Measurements from ENCODE around the gene PPARA.

Gene PPARA

DNA sequence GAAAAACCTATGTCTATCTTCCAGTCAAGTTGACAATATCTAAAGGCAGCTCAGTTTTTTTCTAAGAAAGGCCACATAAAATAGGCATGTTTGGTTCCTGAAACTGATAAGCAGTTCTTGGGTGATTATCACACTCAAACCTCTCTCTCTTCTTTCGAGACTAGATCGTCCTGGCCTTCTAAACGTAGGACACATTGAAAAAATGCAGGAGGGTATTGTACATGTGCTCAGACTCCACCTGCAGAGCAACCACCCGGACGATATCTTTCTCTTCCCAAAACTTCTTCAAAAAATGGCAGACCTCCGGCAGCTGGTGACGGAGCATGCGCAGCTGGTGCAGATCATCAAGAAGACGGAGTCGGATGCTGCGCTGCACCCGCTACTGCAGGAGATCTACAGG lies 84.6 kb downstream of the PPARA start:
- TF ChIP-seq, protein P1, sequence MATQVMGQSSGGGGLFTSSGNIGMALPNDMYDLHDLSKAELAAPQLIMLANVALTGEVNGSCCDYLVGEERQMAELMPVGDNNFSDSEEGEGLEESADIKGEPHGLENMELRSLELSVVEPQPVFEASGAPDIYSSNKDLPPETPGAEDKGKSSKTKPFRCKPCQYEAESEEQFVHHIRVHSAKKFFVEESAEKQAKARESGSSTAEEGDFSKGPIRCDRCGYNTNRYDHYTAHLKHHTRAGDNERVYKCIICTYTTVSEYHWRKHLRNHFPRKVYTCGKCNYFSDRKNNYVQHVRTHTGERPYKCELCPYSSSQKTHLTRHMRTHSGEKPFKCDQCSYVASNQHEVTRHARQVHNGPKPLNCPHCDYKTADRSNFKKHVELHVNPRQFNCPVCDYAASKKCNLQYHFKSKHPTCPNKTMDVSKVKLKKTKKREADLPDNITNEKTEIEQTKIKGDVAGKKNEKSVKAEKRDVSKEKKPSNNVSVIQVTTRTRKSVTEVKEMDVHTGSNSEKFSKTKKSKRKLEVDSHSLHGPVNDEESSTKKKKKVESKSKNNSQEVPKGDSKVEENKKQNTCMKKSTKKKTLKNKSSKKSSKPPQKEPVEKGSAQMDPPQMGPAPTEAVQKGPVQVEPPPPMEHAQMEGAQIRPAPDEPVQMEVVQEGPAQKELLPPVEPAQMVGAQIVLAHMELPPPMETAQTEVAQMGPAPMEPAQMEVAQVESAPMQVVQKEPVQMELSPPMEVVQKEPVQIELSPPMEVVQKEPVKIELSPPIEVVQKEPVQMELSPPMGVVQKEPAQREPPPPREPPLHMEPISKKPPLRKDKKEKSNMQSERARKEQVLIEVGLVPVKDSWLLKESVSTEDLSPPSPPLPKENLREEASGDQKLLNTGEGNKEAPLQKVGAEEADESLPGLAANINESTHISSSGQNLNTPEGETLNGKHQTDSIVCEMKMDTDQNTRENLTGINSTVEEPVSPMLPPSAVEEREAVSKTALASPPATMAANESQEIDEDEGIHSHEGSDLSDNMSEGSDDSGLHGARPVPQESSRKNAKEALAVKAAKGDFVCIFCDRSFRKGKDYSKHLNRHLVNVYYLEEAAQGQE (IDR thresholded peaks at IDR 0.05; ENCODE audit: insufficient replicate concordance, low read depth) = no peak
- no peak for TF ChIP-seq SPI1 (IDR thresholded peaks at IDR 0.05; ENCODE audit: borderline replicate concordance, low read depth)
- no peak for TF ChIP-seq POLR2AphosphoS5 (IDR thresholded peaks at IDR 0.05; ENCODE audit: low read depth)
- no peak for TF ChIP-seq GABPA (IDR thresholded peaks at IDR 0.05; ENCODE audit: low read depth)
- TF ChIP-seq, protein P2, sequence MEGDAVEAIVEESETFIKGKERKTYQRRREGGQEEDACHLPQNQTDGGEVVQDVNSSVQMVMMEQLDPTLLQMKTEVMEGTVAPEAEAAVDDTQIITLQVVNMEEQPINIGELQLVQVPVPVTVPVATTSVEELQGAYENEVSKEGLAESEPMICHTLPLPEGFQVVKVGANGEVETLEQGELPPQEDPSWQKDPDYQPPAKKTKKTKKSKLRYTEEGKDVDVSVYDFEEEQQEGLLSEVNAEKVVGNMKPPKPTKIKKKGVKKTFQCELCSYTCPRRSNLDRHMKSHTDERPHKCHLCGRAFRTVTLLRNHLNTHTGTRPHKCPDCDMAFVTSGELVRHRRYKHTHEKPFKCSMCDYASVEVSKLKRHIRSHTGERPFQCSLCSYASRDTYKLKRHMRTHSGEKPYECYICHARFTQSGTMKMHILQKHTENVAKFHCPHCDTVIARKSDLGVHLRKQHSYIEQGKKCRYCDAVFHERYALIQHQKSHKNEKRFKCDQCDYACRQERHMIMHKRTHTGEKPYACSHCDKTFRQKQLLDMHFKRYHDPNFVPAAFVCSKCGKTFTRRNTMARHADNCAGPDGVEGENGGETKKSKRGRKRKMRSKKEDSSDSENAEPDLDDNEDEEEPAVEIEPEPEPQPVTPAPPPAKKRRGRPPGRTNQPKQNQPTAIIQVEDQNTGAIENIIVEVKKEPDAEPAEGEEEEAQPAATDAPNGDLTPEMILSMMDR (IDR thresholded peaks at IDR 0.05; ENCODE audit: insufficient read depth, low read length) = no peak
- DNase-seq (ENCODE audit: low read depth in 1 of 2, low spot score in 1 of 2) = no peak
- H3K27me3 ChIP-seq (ENCODE audit: insufficient read depth, poor library complexity, severe bottlenecking) = no peaks in the 10 kb centered on the region
- no peak overlapping the region for H3K4me3 ChIP-seq (replicated peaks; ENCODE audit: insufficient read depth, low read length)
- no peak overlapping the region for H3K27ac ChIP-seq (replicated peaks)

DNA sequence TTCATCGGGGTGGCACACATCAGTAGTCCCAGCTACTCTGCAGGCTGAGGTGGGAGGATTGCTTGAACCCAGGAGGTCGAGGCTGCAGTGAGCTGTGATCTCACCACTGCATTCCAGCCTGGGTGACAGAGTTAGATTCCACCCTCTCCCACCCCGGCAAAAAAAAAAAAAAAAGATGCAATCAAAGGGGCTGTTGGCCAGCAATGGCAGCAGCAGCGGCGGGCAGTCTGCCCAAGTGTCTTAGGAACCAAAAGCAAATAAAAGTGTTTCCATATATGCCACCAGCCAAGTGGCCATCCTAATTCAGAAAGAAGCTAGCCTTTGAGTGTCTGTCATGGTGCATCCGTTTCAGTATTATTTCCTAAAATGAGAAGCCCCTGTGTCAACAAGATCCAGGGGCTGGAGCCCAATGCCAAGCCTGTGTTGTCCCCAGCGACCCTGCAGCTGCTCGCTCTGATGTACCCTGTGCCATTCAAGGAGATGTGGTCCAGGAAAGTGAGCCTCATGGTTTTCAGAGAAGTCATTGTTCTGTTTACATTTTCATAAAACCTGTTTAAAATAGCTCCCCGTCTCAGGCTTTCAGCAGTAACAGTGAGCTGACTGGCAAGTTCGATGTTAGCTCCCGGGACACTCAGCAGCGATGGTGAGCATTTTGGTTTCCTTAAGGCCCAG lies 87.3 kb downstream of the PPARA start:
- DNase-seq (ENCODE audit: low read depth in 1 of 2, low spot score in 1 of 2) = no peak
- no peak overlapping the region for H3K27ac ChIP-seq (replicated peaks)
- H3K27me3 ChIP-seq (ENCODE audit: insufficient read depth, poor library complexity, severe bottlenecking) = no peaks in the 10 kb centered on the region
- TF ChIP-seq, protein P1 (IDR thresholded peaks at IDR 0.05; ENCODE audit: insufficient replicate concordance, low read depth) = no peak
- TF ChIP-seq GABPA (IDR thresholded peaks at IDR 0.05; ENCODE audit: low read depth) = no peak
- TF ChIP-seq, protein P2 (IDR thresholded peaks at IDR 0.05; ENCODE audit: insufficient read depth, low read length) = no peak
- no peak for TF ChIP-seq POLR2AphosphoS5 (IDR thresholded peaks at IDR 0.05; ENCODE audit: low read depth)
- no peak for TF ChIP-seq SPI1 (IDR thresholded peaks at IDR 0.05; ENCODE audit: borderline replicate concordance, low read depth)
- no peak overlapping the region for H3K4me3 ChIP-seq (replicated peaks; ENCODE audit: insufficient read depth, low read length)

DNA sequence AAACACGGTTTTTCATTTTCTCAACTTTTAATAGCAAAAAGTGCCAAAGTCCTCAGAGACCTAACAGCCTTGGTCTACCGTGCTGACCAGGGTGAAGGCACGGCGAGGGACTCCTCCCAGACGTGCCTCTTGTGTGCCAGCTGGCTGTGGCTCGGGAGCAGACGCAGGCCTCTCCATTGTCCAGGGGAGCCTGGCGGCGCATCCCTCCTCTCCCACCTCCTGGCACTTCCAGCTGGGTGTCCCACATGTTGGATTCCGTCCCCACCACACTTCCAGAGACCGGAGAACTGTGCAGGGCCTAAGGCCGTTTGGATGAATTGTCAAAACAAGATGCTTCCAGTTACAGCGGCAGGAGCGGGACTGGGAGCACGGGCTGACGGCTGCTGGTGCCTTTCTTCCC lies 88.2 kb downstream of the PPARA start:
- Histone ChIP-seq H3K27ac (replicated peaks) (no peak overlapping the region), H3K4me3 (replicated peaks; ENCODE audit: insufficient read depth, low read length) (no peak overlapping the region)

More for the DNA sequence above, 88.2 kb downstream of the PPARA start:
- no peaks in the 10 kb centered on the region for H3K27me3 ChIP-seq (ENCODE audit: insufficient read depth, poor library complexity, severe bottlenecking)
- DNase-seq (ENCODE audit: low read depth in 1 of 2, low spot score in 1 of 2) = no peak
- TF ChIP-seq, protein P1 (IDR thresholded peaks at IDR 0.05; ENCODE audit: insufficient replicate concordance, low read depth) = no peak
- TF ChIP-seq SPI1 (IDR thresholded peaks at IDR 0.05; ENCODE audit: borderline replicate concordance, low read depth) (no peak), POLR2AphosphoS5 (IDR thresholded peaks at IDR 0.05; ENCODE audit: low read depth) (no peak), GABPA (IDR thresholded peaks at IDR 0.05; ENCODE audit: low read depth) (no peak)
- TF ChIP-seq, protein P2 (IDR thresholded peaks at IDR 0.05; ENCODE audit: insufficient read depth, low read length) = no peak
